Activated CD4-positive, alpha-beta memory T cell treated with anti-CD3 and anti-CD28 coated beads for 36 hours (primary cell): ENCODE data around the gene CCL24. TPM values are rescaled to one million over a fixed set of nuclear protein-coding genes. Genes with fewer than 3 reads are reported as not detected.
"Not testable (repeated sequence)": the region's sequence is repeated elsewhere in the genome, so short reads cannot be mapped to it uniquely, and the experiment has no call there.

Experiments used
- CTCF ChIA-PET: fragments of 350-600 bp; sonication (Branson Sonifier 250); formaldehyde crosslinking; loops from one replicate; lab custom pipeline; 2021; ENCODE audit warnings: antibody characterized with exemption, inconsistent platforms; lab: Charles Lee
- POLR2A ChIA-PET: fragments of 350-600 bp; sonication (Branson Sonifier 250); formaldehyde crosslinking; loops from one replicate; lab custom pipeline; 2021; ENCODE audit warnings: antibody characterized with exemption; lab: Charles Lee
- DNase-seq: peaks from one replicate; pipeline ENCODE4 v3.0.0-alpha.2; 2020
- H3K27ac Mint-ChIP-seq: one replicate; pipeline ENCODE4 v1.8.0; 2021; ENCODE audit warnings: mixed read lengths
- H3K27me3 Mint-ChIP-seq: one replicate; pipeline ENCODE4 v1.8.0; 2021; ENCODE audit warnings: mixed read lengths
- H3K36me3 Mint-ChIP-seq: one replicate; pipeline ENCODE4 v1.8.0; 2021; ENCODE audit warnings: mixed read lengths
- H3K4me1 Mint-ChIP-seq: one replicate; pipeline ENCODE4 v1.8.0; 2021; ENCODE audit warnings: low read depth, mixed read lengths
- H3K4me3 Mint-ChIP-seq: one replicate; pipeline ENCODE4 v1.8.0; 2021; ENCODE audit warnings: mild to moderate bottlenecking, mixed read lengths
- H3K9me3 Mint-ChIP-seq: one replicate; pipeline ENCODE4 v1.8.0; 2021; ENCODE audit warnings: mixed read lengths
- intact Hi-C: fragments of 100-400 bp; cut with micrococcal nuclease; formaldehyde crosslinking; loops from one replicate; pipeline ENCODE4 v1.15.1; 2023
- total RNA-seq, 2 experiments: library from RNA; stranded (reverse); gene quantifications; one replicate each; pipeline ENCODE4 v1.2.3, GENCODE V29; 2021

Gene CCL24
- not detected for total RNA-seq

GRCh38 chr7:75813781-75814236 lies at the start of gene CCL24:
TSS of gene CCL24 (minus strand) at chr7:75813806. CDS start at chr7:75813715, 91 bp downstream.
- POLR2A ChIA-PET = no interaction called here
- Mint-ChIP-seq H3K4me1 (no peaks in the 10 kb centered on the region), H3K4me3 (no peak within 1 kb of the TSS), H3K27ac (no peak within 1 kb of the TSS), H3K36me3 (no peaks in the 10 kb centered on the region), H3K9me3 (no peaks in the 10 kb centered on the region), H3K27me3 (peaks cover 4% of the 10 kb centered on the region)
- intact Hi-C loops = no loop called here
- CTCF ChIA-PET = no interaction called here
- DNase-seq = no peak

DNA sequence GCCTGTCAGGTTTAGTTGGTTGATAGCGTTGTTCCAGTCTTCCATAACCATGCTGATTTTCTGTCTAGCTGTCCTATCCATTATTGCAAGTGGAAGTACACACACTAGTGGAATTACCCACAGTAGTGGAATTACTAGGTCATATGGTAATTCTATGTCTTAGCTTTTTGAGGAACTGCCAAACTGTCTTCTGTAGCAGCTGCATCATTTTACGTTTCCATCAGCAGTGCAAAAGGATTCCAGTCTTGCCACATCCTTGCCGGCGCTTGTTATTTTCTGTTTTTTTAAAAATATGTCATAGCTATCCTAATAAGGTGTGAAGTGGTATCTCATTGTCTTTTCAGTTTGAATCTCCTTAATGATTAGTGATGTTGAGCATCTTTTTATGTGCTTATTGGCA lies 48.0 kb upstream of the CCL24 start:
- Mint-ChIP-seq H3K36me3 (no peaks in the 10 kb centered on the region), H3K4me3 (no peak overlapping the region), H3K27me3 (peaks cover 8% of the 10 kb centered on the region), H3K9me3 (no peaks in the 10 kb centered on the region), H3K27ac (no peak overlapping the region), H3K4me1 (peaks cover 7% of the 10 kb centered on the region)
- intact Hi-C loops = no loop called here
- no peak for DNase-seq
- POLR2A ChIA-PET = no interaction called here
- CTCF ChIA-PET = interaction anchor here (1.0 to 1.5 kb wide), 2 partner anchors 8 to 159 kb away, joined by 3 to 4 read pairs; no protein-coding TSS in a partner anchor

GRCh38 chr7:75858410-75858809 lies 44.8 kb upstream of the CCL24 start:
- Mint-ChIP-seq H3K4me3 (no peak overlapping the region), H3K9me3 (no peaks in the 10 kb centered on the region), H3K27ac (no peak overlapping the region), H3K27me3 (no peaks in the 10 kb centered on the region), H3K4me1 (peaks cover 2% of the 10 kb centered on the region), H3K36me3 (no peaks in the 10 kb centered on the region)
- DNase-seq = no peak
- intact Hi-C loops = no loop called here
- ChIA-PET POLR2A (no interaction called here), CTCF (no interaction called here)

DNA sequence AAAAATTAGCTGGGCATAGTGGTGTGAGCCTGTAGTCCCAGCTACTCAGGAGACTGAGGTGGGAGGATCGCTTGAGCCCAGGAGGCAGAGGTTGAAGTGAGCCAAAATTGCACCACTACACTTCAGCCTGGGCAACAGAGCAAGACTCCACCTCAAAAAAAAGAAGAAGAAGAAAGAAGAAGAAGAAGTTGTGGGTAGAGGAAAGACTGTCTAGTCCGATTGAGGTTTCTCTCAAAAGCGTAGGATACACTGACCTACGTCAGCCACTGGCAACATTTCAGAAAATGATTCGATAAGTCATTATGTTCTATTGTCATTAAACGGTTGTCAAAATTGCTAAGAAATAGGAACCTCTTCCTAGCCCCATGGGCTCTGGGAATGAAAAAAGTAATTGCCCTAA lies 42.9 kb upstream of the CCL24 start:
- peaks cover 2% of the 10 kb centered on the region for H3K4me1 Mint-ChIP-seq
- intact Hi-C loops = no loop called here
- POLR2A ChIA-PET = no interaction called here
- H3K4me3 Mint-ChIP-seq = no peak overlapping the region
- no peaks in the 10 kb centered on the region for H3K36me3 Mint-ChIP-seq
- CTCF ChIA-PET = no interaction called here
- H3K27me3 Mint-ChIP-seq = no peaks in the 10 kb centered on the region
- H3K27ac Mint-ChIP-seq = no peak overlapping the region
- no peak for DNase-seq
- no peaks in the 10 kb centered on the region for H3K9me3 Mint-ChIP-seq

DNA sequence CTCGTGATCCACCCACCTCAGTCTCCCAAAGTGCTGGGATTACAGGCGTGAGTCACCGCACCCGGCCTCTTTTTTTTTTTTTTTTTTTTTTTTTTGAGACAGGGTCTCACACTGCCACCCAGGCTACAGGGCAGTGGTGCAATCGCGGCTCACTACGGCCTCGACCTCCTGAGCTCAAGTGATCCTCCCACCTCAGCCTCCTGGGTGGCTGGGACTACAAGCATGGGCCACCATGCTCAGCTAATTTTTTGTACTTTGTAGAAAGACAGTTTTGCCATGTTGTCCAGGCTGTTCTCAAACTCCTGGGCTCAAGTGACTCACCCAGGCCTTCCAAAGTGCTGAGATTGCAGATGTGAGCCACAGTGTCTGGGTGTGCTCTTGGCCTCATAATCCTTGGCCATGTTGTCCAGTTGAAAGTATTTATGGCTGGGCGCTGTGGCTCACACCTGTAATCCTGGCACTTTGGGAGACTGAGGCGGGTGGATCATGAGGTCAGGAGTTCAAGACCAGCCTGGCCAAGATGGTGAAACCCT lies 41.3 kb upstream of the CCL24 start:
- DNase-seq, H3K9me3 Mint-ChIP-seq, H3K4me3 Mint-ChIP-seq, H3K36me3 Mint-ChIP-seq, H3K4me1 Mint-ChIP-seq, POLR2A ChIA-PET, H3K27me3 Mint-ChIP-seq, intact Hi-C loops, CTCF ChIA-PET, H3K27ac Mint-ChIP-seq: not testable (repeated sequence)

- Mint-ChIP-seq H3K36me3 (no peaks in the 10 kb centered on the region), H3K27ac (no peak overlapping the region), H3K4me1 (peaks cover 2% of the 10 kb centered on the region), H3K9me3 (no peaks in the 10 kb centered on the region), H3K27me3 (no peaks in the 10 kb centered on the region), H3K4me3 (no peak overlapping the region)
- intact Hi-C loops = no loop called here
- ChIA-PET CTCF (no interaction called here), POLR2A (no interaction called here)
- no peak for DNase-seq
Observed at GRCh38 chr7:75854233-75854632, 40.6 kb upstream of the CCL24 start.

DNA sequence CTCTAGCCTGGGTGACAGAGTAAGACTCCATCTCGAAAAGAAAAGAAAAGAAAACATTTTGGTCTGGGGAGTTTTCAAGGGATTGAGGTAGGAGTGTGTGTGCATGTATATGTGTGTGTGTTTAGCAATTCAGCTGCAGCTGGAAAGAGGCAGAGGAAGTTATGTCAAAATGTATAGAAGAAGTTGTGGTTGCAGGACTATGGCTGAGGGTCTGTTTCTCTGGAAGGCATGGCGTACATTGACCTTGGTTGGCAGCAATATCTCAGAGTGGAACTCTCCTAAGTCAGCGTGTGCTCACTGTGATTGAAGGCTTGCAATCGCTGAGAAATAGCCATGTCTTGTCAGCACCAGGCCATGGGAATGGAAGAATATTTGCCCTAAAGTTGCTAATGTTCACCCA lies 36.6 kb upstream of the CCL24 start:
- no peak for DNase-seq
- H3K4me3 Mint-ChIP-seq = no peak overlapping the region
- POLR2A ChIA-PET = no interaction called here
- no peaks in the 10 kb centered on the region for H3K27me3 Mint-ChIP-seq
- no peaks in the 10 kb centered on the region for H3K4me1 Mint-ChIP-seq
- no peaks in the 10 kb centered on the region for H3K36me3 Mint-ChIP-seq
- H3K27ac Mint-ChIP-seq = no peak overlapping the region
- no peaks in the 10 kb centered on the region for H3K9me3 Mint-ChIP-seq
- intact Hi-C loops = no loop called here
- CTCF ChIA-PET = no interaction called here

DNA sequence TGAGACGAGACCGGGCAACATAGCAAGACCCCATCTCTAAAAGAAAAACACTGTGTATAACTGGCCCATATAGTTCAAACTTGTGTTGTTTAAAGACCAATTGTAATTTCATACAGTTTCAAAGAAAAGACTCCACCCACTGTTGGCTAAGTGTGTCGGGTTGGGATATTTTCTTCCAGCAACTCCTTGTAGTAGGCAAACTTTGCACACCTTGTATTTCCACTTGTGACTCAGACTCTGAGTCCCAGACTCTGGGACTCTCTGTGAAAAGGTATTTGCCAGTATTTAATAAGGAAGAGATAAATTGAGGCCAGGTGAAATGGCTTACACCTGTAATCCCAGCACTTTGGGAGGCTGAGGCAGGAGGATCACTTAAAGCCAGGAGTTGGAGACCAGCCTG lies 36.0 kb upstream of the CCL24 start:
- Mint-ChIP-seq H3K4me3 (no peak overlapping the region), H3K27me3 (no peaks in the 10 kb centered on the region), H3K27ac (no peak overlapping the region), H3K4me1 (no peaks in the 10 kb centered on the region), H3K36me3 (no peaks in the 10 kb centered on the region), H3K9me3 (no peaks in the 10 kb centered on the region)
- POLR2A ChIA-PET = no interaction called here
- CTCF ChIA-PET = no interaction called here
- intact Hi-C loops = no loop called here
- no peak for DNase-seq

DNA sequence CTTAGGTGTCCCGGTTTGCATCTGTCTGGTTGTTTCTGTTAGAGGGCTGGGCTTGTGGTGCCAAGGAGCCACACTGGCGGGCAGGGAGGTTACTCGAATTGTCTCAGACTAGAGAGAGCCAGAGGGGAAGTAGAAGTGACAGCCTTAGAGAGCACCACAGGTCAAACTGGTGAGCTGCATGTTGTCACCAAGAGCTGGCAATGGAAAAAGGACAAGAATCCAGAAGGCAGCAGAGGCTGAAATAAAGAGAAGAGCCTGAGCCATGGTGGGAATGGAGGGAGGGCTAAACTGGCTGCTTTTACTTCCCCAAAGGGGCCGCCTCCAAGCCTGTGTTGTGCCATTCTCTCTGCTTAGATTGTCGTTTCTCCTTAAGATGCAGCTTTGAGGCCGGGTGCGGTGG lies 34.1 kb upstream of the CCL24 start:
- CTCF ChIA-PET = no interaction called here
- Mint-ChIP-seq H3K9me3 (no peaks in the 10 kb centered on the region), H3K27me3 (no peaks in the 10 kb centered on the region), H3K27ac (no peak overlapping the region), H3K36me3 (no peaks in the 10 kb centered on the region), H3K4me1 (peaks cover 10% of the 10 kb centered on the region), H3K4me3 (no peak overlapping the region)
- intact Hi-C loops = no loop called here
- POLR2A ChIA-PET = no interaction called here
- no peak for DNase-seq

DNA sequence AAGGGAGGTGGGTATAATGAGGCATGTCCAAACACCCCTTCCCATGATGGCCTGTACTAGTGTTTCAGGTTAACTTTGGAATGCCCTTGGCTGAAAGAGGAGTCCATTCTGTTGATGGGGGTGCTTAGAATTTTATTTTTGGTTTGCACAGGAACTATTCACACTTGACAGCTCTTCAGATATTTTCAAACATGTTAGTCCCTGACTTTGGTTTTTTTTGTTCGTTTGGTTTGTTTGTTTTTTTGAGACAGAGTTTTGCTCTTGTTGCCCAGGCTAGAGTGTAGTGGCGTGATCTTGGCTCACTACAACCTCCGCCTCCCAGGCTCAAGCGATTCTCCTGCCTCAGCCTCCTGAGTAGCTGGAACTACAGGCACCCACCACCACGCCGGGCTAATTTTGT lies 31.5 kb upstream of the CCL24 start:
- H3K27me3 Mint-ChIP-seq, DNase-seq, H3K36me3 Mint-ChIP-seq, H3K27ac Mint-ChIP-seq, H3K9me3 Mint-ChIP-seq, POLR2A ChIA-PET, H3K4me3 Mint-ChIP-seq, CTCF ChIA-PET, intact Hi-C loops: not testable (repeated sequence)
- H3K4me1 Mint-ChIP-seq = peaks cover 15% of the 10 kb centered on the region

GRCh38 chr7:75844158-75844557 lies 30.6 kb upstream of the CCL24 start:
- Mint-ChIP-seq H3K27ac (no peak overlapping the region), H3K4me1 (peaks cover 15% of the 10 kb centered on the region), H3K4me3 (no peak overlapping the region), H3K27me3 (no peaks in the 10 kb centered on the region), H3K9me3 (no peaks in the 10 kb centered on the region), H3K36me3 (no peaks in the 10 kb centered on the region)
- DNase-seq = no peak
- POLR2A ChIA-PET = no interaction called here
- intact Hi-C loops = no loop called here
- CTCF ChIA-PET = no interaction called here

- CTCF ChIA-PET = no interaction called here
- intact Hi-C loops = loop anchor here (2.0 kb wide), 1 partner anchor 67 kb away; no protein-coding TSS in a partner anchor
- Mint-ChIP-seq H3K9me3 (no peaks in the 10 kb centered on the region), H3K27me3 (no peaks in the 10 kb centered on the region), H3K4me3 (no peak overlapping the region), H3K27ac (no peak overlapping the region), H3K36me3 (no peaks in the 10 kb centered on the region), H3K4me1 (peaks cover 15% of the 10 kb centered on the region)
- POLR2A ChIA-PET = no interaction called here
- no peak for DNase-seq
Observed at GRCh38 chr7:75843613-75844116, 30.1 kb upstream of the CCL24 start.

DNA sequence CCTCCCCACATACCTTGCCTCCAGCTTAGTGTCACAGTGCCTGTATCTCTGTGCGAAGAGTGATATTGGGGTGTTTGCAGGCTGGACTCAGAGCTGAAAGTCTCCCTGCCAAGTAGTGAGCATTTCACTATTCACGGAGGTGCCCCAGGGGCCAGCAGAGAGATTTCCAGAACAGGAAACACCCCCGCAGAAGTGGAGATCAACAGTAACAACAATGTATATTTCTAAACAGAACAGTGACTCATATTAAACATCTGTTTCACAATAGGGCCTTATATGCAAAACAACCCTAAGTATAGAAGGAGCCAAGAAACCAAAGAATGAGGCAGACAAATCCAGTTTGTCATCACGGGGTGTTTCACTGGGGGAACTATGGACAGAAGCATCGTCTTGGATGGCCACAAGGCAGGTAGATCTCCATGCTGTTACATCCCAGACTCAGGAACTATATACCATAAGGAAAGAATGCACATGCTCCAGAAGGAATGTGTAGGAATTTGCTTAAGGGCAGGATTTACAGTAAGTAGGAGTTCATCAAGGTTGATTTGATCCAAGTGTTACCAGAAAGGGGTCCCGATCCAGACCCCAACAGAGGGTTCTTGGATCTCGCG lies 29.3 kb upstream of the CCL24 start:
- ChIA-PET CTCF (interaction anchor here (1.1 to 2.3 kb wide), 3 partner anchors 165 to 448 kb away, joined by 3 to 7 read pairs (median 3); no protein-coding TSS in a partner anchor), POLR2A (no interaction called here)
- intact Hi-C loops = loop anchor here (2.0 kb wide), 1 partner anchor 66 kb away; no protein-coding TSS in a partner anchor
- no peaks in the 10 kb centered on the region for H3K36me3 Mint-ChIP-seq
- no peaks in the 10 kb centered on the region for H3K9me3 Mint-ChIP-seq
- H3K4me1 Mint-ChIP-seq = peaks cover 15% of the 10 kb centered on the region
- H3K4me3 Mint-ChIP-seq = peak overlapping the region; percentile 41
- peak overlapping the region; percentile 81 for H3K27ac Mint-ChIP-seq
- H3K27me3 Mint-ChIP-seq = no peaks in the 10 kb centered on the region
- DNase-seq = peak; percentile 80
